H9 (cell line): ENCODE data around the gene PHLDA3. TPM values are rescaled to one million over a fixed set of nuclear protein-coding genes. Genes with fewer than 3 reads are reported as not detected.

Experiments
- DNase-seq: peaks from one replicate; pipeline ENCODE4 v3.0.0-alpha.2; 2017
- H2AFZ ChIP-seq: one replicate; pipeline ENCODE4 v1.6.1; 2013; ENCODE audit warnings: mild to moderate bottlenecking, low read length, control low read depth, moderate library complexity
- H2AK5ac ChIP-seq: 2 replicates; pipeline ENCODE4 v1.6.1; 2013; ENCODE audit warnings: low read length, control low read depth, mixed read lengths; ENCODE audit not compliant: insufficient read length
- H2BK120ac ChIP-seq: one replicate; pipeline ENCODE4 v1.6.1; 2013; ENCODE audit warnings: low read depth, mild to moderate bottlenecking, low read length, control low read depth, inconsistent platforms; ENCODE audit not compliant: poor library complexity, severe bottlenecking
- H2BK12ac ChIP-seq: 2 replicates; pipeline ENCODE4 v1.6.1; 2013; ENCODE audit warnings: low read length, control low read depth, mixed read lengths, low read depth; ENCODE audit not compliant: insufficient read length
- H2BK15ac ChIP-seq: 2 replicates; pipeline ENCODE4 v1.6.1; 2013; ENCODE audit warnings: low read depth, low read length, control low read depth
- H2BK20ac ChIP-seq: one replicate; pipeline ENCODE4 v1.6.1; 2013; ENCODE audit warnings: low read depth, mild to moderate bottlenecking, low read length, control low read depth, inconsistent platforms; ENCODE audit not compliant: poor library complexity, severe bottlenecking
- H2BK5ac ChIP-seq: 2 replicates; pipeline ENCODE4 v1.6.1; 2013; ENCODE audit warnings: low read length, control low read depth, mixed read lengths; ENCODE audit not compliant: insufficient read length
- H3K14ac ChIP-seq: 2 replicates; pipeline ENCODE4 v1.6.1; 2013; ENCODE audit warnings: low read length, control low read depth; ENCODE audit not compliant: insufficient read depth
- H3K18ac ChIP-seq: 2 replicates; pipeline ENCODE4 v1.6.1; 2013; ENCODE audit warnings: low read depth, mild to moderate bottlenecking, mixed read lengths, low read length, control low read depth; ENCODE audit not compliant: insufficient read length
- H3K23ac ChIP-seq: 2 replicates; pipeline ENCODE4 v1.6.1; 2013; ENCODE audit warnings: low read length, control low read depth, mixed read lengths, low read depth; ENCODE audit not compliant: insufficient read length
- H3K23me2 ChIP-seq: 2 replicates; pipeline ENCODE4 v1.6.1; 2013; ENCODE audit warnings: low read depth, mild to moderate bottlenecking, mixed read lengths, low read length, control low read depth; ENCODE audit not compliant: insufficient read length, poor library complexity, severe bottlenecking
- H3K27ac ChIP-seq: 2 replicates; pipeline ENCODE4 v1.5.1; 2013; ENCODE audit warnings: low read length, control low read depth, mixed read lengths, low read depth; ENCODE audit not compliant: insufficient read length
- H3K27me3 ChIP-seq: 2 replicates; pipeline ENCODE4 v1.6.1; 2013; ENCODE audit warnings: low read length, control low read depth, inconsistent platforms; ENCODE audit not compliant: insufficient read depth
- H3K4ac ChIP-seq: 2 replicates; pipeline ENCODE4 v1.6.1; 2013; ENCODE audit warnings: low read depth, mild to moderate bottlenecking, control low read depth, inconsistent platforms, low read length, moderate library complexity
- H3K4me1 ChIP-seq: 2 replicates; pipeline ENCODE4 v1.6.1; 2013; ENCODE audit warnings: low read length, control low read depth, inconsistent platforms; ENCODE audit not compliant: insufficient read depth
- H3K4me2 ChIP-seq: 2 replicates; pipeline ENCODE4 v1.6.1; 2013; ENCODE audit warnings: low read length, control low read depth, mixed read lengths; ENCODE audit not compliant: insufficient read length, insufficient read depth
- H3K56ac ChIP-seq: 2 replicates; pipeline ENCODE4 v1.6.1; 2013; ENCODE audit warnings: low read depth, mild to moderate bottlenecking, mixed read lengths, low read length, control low read depth; ENCODE audit not compliant: insufficient read length
- H3K79me1 ChIP-seq: 2 replicates; pipeline ENCODE4 v1.6.1; 2013; ENCODE audit warnings: low read depth, mild to moderate bottlenecking, moderate library complexity, low read length, control low read depth, inconsistent platforms; ENCODE audit not compliant: insufficient read depth, poor library complexity, severe bottlenecking
- H3K79me2 ChIP-seq: 2 replicates; pipeline ENCODE4 v1.6.1; 2013; ENCODE audit warnings: low read length, control low read depth, inconsistent platforms; ENCODE audit not compliant: insufficient read depth
- H3K9ac ChIP-seq: 2 replicates; pipeline ENCODE4 v1.6.1; 2013; ENCODE audit warnings: low read length, control low read depth, mixed read lengths; ENCODE audit not compliant: insufficient read length; ENCODE audit errors: extremely low read depth
- H3K9me3 ChIP-seq: one replicate; pipeline ENCODE4 v1.6.1; 2013; ENCODE audit warnings: low read depth, low read length, inconsistent platforms; ENCODE audit not compliant: control insufficient read depth
- H3T11ph ChIP-seq: one replicate; pipeline ENCODE4 v1.6.1; 2013; ENCODE audit warnings: mild to moderate bottlenecking, low read length, control low read depth, inconsistent platforms
- H4K20me1 ChIP-seq: one replicate; pipeline ENCODE4 v1.6.1; 2013; ENCODE audit not compliant: control insufficient read depth, insufficient read length, insufficient read depth
- H4K5ac ChIP-seq: 2 replicates; pipeline ENCODE4 v1.6.1; 2013; ENCODE audit warnings: low read depth, mild to moderate bottlenecking, mixed read lengths, low read length, control low read depth; ENCODE audit not compliant: insufficient read length
- H4K8ac ChIP-seq: replicated peaks from 2 replicates; pipeline ENCODE4 v1.6.1; 2013; ENCODE audit warnings: low read length, control low read depth, mixed read lengths, low read depth; ENCODE audit not compliant: insufficient read length
- H4K91ac ChIP-seq: 2 replicates; pipeline ENCODE4 v1.6.1; 2013; ENCODE audit warnings: low read depth, mild to moderate bottlenecking, moderate library complexity, mixed read lengths, low read length, control low read depth; ENCODE audit not compliant: insufficient read length
- H3K27ac Mint-ChIP-seq, 3 experiments: 2 replicates in 2 of 3; 3 replicates in 1 of 3; pipeline ENCODE4 v1.8.0; 2020 to 2021; ENCODE audit warnings: mixed read lengths in 3 of 3, mild to moderate bottlenecking in 1 of 3, moderate library complexity in 1 of 3
- H3K27me3 Mint-ChIP-seq: 2 replicates; pipeline ENCODE4 v1.8.0; 2021; ENCODE audit warnings: low read depth, mild to moderate bottlenecking, moderate library complexity, mixed read lengths
- H3K36me3 Mint-ChIP-seq, 3 experiments: 2 replicates in 2 of 3; 3 replicates in 1 of 3; pipeline ENCODE4 v1.8.0; 2020 to 2021; ENCODE audit warnings: low read depth in 3 of 3, mixed read lengths in 3 of 3; ENCODE audit not compliant: insufficient read depth in 1 of 3
- H3K4me1 Mint-ChIP-seq, 2 experiments: 2 replicates each; pipeline ENCODE4 v1.8.0; 2020; ENCODE audit warnings: mixed read lengths in 2 of 2
- H3K4me3 Mint-ChIP-seq, 2 experiments: 2 replicates in 1 of 2; 3 replicates in 1 of 2; pipeline ENCODE4 v1.8.0; 2020 to 2021; ENCODE audit warnings: mild to moderate bottlenecking in 2 of 2, mixed read lengths in 2 of 2, moderate library complexity in 1 of 2
- H3K9me3 Mint-ChIP-seq, 2 experiments: 2 replicates in 1 of 2; 3 replicates in 1 of 2; pipeline ENCODE4 v1.8.0; 2020; ENCODE audit warnings: mild to moderate bottlenecking in 2 of 2, mixed read lengths in 2 of 2, moderate library complexity in 1 of 2
- WGBS: extraction: QIAGEN DNeasy Blood & Tissue Kit; methylation state at CpG from one replicate; pipeline ENCODE4 v1.1.7; 2013; ENCODE audit warnings: missing lambda C conversion rate, low lambda C conversion rate, mixed read lengths; ENCODE audit not compliant: insufficient read length; ENCODE audit errors: extremely low coverage; 5-methylcytosine and 5-hydroxymethylcytosine counted together
- total RNA-seq: library from RNA; stranded (reverse); gene quantifications from 2 replicates; pipeline ENCODE4 v1.2.1, GENCODE V29; 2021
- TF ChIP-seq, protein P1 (sequence below): fragments of 200-600 bp; sonication (generic); conservative IDR thresholded peaks from 3 replicates; pipeline ENCODE4 v1.8.0; 2021; ENCODE audit warnings: antibody characterized with exemption, mild to moderate bottlenecking

Gene PHLDA3
- total RNA-seq, 1 experiment from 2014 or later: 53.9 TPM

- no peak overlapping the region for H2BK12ac ChIP-seq
- peak overlapping the region; percentile 10 for H3K18ac ChIP-seq
- no peaks in the 10 kb centered on the region; the same call in none of the 2 replicates for H3K27me3 Mint-ChIP-seq
- H3K4me2 ChIP-seq: no peak overlapping the region
- no peak overlapping the region for H3K4me3 Mint-ChIP-seq
- H3K27ac ChIP-seq: no peak overlapping the region
- H3K9me3 ChIP-seq: no peaks in the 10 kb centered on the region
- peaks cover 13 to 23% of the 10 kb centered on the region in 2 experiments for H3K4me1 Mint-ChIP-seq
- no peaks in the 10 kb centered on the region for H3K4me1 ChIP-seq
- H3K9me3 Mint-ChIP-seq: peaks cover 0 to 5% of the 10 kb centered on the region in 2 experiments; a peak in 2 of 5 replicates
- no peak overlapping the region for H4K8ac ChIP-seq
- no peak overlapping the region for H4K91ac ChIP-seq
- no peaks in the 10 kb centered on the region for H3K27me3 ChIP-seq
- H3K27ac Mint-ChIP-seq: peak overlapping the region in 1 of 3 experiments; percentile 35; a peak in 2 of 7 replicates
- H3K36me3 Mint-ChIP-seq: no peaks in the 10 kb centered on the region
- H3K14ac ChIP-seq: peak overlapping the region; percentile 66; the same call in 1 of the 2 replicates
- no peak overlapping the region for H2AFZ ChIP-seq
- no peak overlapping the region for H2BK5ac ChIP-seq
- H3K4ac ChIP-seq: no peak overlapping the region
- H3K23me2 ChIP-seq: no peaks in the 10 kb centered on the region
- H3T11ph ChIP-seq: no peak overlapping the region
- H3K9ac ChIP-seq: no peak overlapping the region
- no peak overlapping the region for H2AK5ac ChIP-seq
- no peak overlapping the region for H2BK20ac ChIP-seq
- H3K79me1 ChIP-seq: no peaks in the 10 kb centered on the region
- no peaks in the 10 kb centered on the region for H4K20me1 ChIP-seq
- DNase-seq: no peak
- H3K56ac ChIP-seq: no peak overlapping the region
- H2BK15ac ChIP-seq: no peak overlapping the region
- no peak overlapping the region for H4K5ac ChIP-seq
- H3K23ac ChIP-seq: no peak overlapping the region
- TF ChIP-seq, protein P1, sequence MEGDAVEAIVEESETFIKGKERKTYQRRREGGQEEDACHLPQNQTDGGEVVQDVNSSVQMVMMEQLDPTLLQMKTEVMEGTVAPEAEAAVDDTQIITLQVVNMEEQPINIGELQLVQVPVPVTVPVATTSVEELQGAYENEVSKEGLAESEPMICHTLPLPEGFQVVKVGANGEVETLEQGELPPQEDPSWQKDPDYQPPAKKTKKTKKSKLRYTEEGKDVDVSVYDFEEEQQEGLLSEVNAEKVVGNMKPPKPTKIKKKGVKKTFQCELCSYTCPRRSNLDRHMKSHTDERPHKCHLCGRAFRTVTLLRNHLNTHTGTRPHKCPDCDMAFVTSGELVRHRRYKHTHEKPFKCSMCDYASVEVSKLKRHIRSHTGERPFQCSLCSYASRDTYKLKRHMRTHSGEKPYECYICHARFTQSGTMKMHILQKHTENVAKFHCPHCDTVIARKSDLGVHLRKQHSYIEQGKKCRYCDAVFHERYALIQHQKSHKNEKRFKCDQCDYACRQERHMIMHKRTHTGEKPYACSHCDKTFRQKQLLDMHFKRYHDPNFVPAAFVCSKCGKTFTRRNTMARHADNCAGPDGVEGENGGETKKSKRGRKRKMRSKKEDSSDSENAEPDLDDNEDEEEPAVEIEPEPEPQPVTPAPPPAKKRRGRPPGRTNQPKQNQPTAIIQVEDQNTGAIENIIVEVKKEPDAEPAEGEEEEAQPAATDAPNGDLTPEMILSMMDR: no peak
- no peaks in the 10 kb centered on the region for H3K79me2 ChIP-seq
- H2BK120ac ChIP-seq: no peak overlapping the region
- WGBS: no CpG with 5 or more reads among the region's 7 CpGs
These were observed 48.4 kb downstream of the PHLDA3 start for GRCh38 chr1:201420608-201421002.
